Fibroblast of villous mesenchyme (primary cell): ENCODE measurements around the gene OAF. TPM values are rescaled to one million over a fixed set of nuclear protein-coding genes. Genes with fewer than 3 reads are reported as not detected.

Experiments
- DNase-seq: peaks from one replicate; pipeline ENCODE4 v3.0.0-alpha.2; 2010; ENCODE audit warnings: low read depth
- H3K4me3 ChIP-seq: 2 replicates; pipeline ENCODE4 v1.5.1; 2011; ENCODE audit warnings: low read depth, mild to moderate bottlenecking, low read length
- CTCF ChIP-seq: IDR thresholded peaks from 2 replicates; pipeline ENCODE4 v1.5.1; 2012; ENCODE audit warnings: low read depth, mild to moderate bottlenecking, low read length; ENCODE audit not compliant: insufficient read depth
- total RNA-seq: library from RNA; depleted of rRNA; stranded (reverse); fragments of >200 nt; gene quantifications from 2 replicates; pipeline ENCODE4 v1.2.3, GENCODE V29; 2012

OAF gene
- total RNA-seq, 1 donor, result 31.5 TPM

- TF ChIP-seq CTCF, result no peak
- no peak overlapping the region for H3K4me3 ChIP-seq
These were observed 9.2 kb upstream of the OAF start for GRCh38 chr11:120201653-120202052.

GRCh38 chr11:120203626-120204025, 7.2 kb upstream of the OAF start:
- no peak for TF ChIP-seq CTCF
- peak; percentile 58 for DNase-seq

More at GRCh38 chr11:120201653-120202052, 9.2 kb upstream of the OAF start:
- no peak for DNase-seq

GRCh38 chr11:120205596-120206161, 5.2 kb upstream of the OAF start:
- DNase-seq, result peak; percentile 77
- no peak for TF ChIP-seq CTCF
- H3K4me3 ChIP-seq, result no peak overlapping the region

More at GRCh38 chr11:120203626-120204025, 7.2 kb upstream of the OAF start:
- no peak overlapping the region for H3K4me3 ChIP-seq

GRCh38 chr11:120207512-120207911, 3.3 kb upstream of the OAF start:
- no peak for DNase-seq

GRCh38 chr11:120208001-120208441, 2.8 kb upstream of the OAF start:
- no peak overlapping the region for H3K4me3 ChIP-seq
- peak; percentile 79 for DNase-seq
- no peak for TF ChIP-seq CTCF

More at GRCh38 chr11:120207512-120207911, 3.3 kb upstream of the OAF start:
- H3K4me3 ChIP-seq, result no peak overlapping the region
- no peak for TF ChIP-seq CTCF

GRCh38 chr11:120208777-120209176, 2.1 kb upstream of the OAF start:
- no peak for TF ChIP-seq CTCF
- H3K4me3 ChIP-seq, result no peak overlapping the region
- peak; percentile 81 for DNase-seq
